ENCODE measurements around the gene FADS1.

GRCh38 chr11:61820174-61820573 is 3.4 kb upstream of the FADS1 start:
- TF ChIP-seq POLR2A (IDR thresholded peaks at IDR 0.05; ENCODE audit: low read depth, low read length), result no peak
- TF ChIP-seq POLR2AphosphoS5 (IDR thresholded peaks at IDR 0.05; ENCODE audit: low read depth, low read length), result no peak
- TF ChIP-seq TAF1 (IDR thresholded peaks at IDR 0.05; ENCODE audit: borderline replicate concordance, low read depth, low read length), result no peak

Measured in GM12892 (cell line).